Endothelial cell (in vitro differentiated cells): ENCODE measurements around the gene SIAH2. TPM values are rescaled to one million over a fixed set of nuclear protein-coding genes. Genes with fewer than 3 reads are reported as not detected.

Experiments used
- DNase-seq: peaks from one replicate; pipeline ENCODE4 v3.0.0; 2021; ENCODE audit warnings: low spot score
- H3K27ac Mint-ChIP-seq: one replicate; pipeline ENCODE4 v1.8.0; 2021; ENCODE audit warnings: mixed read lengths, inconsistent platforms; ENCODE audit not compliant: unreplicated experiment
- H3K27me3 Mint-ChIP-seq: one replicate; pipeline ENCODE4 v1.8.0; 2021; ENCODE audit warnings: mild to moderate bottlenecking, moderate library complexity, mixed read lengths, inconsistent platforms; ENCODE audit not compliant: unreplicated experiment
- H3K36me3 Mint-ChIP-seq: one replicate; pipeline ENCODE4 v1.8.0; 2021; ENCODE audit warnings: mild to moderate bottlenecking, low read depth, mixed read lengths, inconsistent platforms; ENCODE audit not compliant: unreplicated experiment
- H3K4me1 Mint-ChIP-seq: one replicate; pipeline ENCODE4 v1.8.0; 2021; ENCODE audit warnings: mild to moderate bottlenecking, mixed read lengths, inconsistent platforms; ENCODE audit not compliant: unreplicated experiment
- H3K4me3 Mint-ChIP-seq: one replicate; pipeline ENCODE4 v1.8.0; 2021; ENCODE audit warnings: mild to moderate bottlenecking, mixed read lengths, inconsistent platforms; ENCODE audit not compliant: unreplicated experiment
- H3K9me3 Mint-ChIP-seq: one replicate; pipeline ENCODE4 v1.8.0; 2021; ENCODE audit warnings: mixed read lengths, inconsistent platforms; ENCODE audit not compliant: unreplicated experiment
- total RNA-seq: library from RNA; stranded (reverse); fragmentation: NEBNext Ultra II Directional; extraction: Animal tissue kit (Norgen Biotek cat#: 25700); gene quantifications from one replicate; pipeline ENCODE4 v1.2.1, GENCODE V29; 2021; ENCODE audit not compliant: unreplicated experiment
- TF ChIP-seq, protein P1 (sequence below): fragments of 200-600 bp; sonication (generic); IDR thresholded peaks from one replicate; pipeline ENCODE4 v1.5.0; 2021; ENCODE audit warnings: antibody characterized with exemption; ENCODE audit not compliant: unreplicated experiment

The SIAH2 gene
- total RNA-seq, 1 donor from 2014 or later, result 13.2 TPM

GRCh38 chr3:150765949-150766720 is 3.2 kb upstream of the SIAH2 start:
- Mint-ChIP-seq H3K27me3 (peaks cover 13% of the 10 kb centered on the region), H3K4me3 (no peak overlapping the region), H3K27ac (no peak overlapping the region), H3K9me3 (no peaks in the 10 kb centered on the region), H3K36me3 (no peaks in the 10 kb centered on the region), H3K4me1 (peaks cover 13% of the 10 kb centered on the region)
- TF ChIP-seq, protein P1, sequence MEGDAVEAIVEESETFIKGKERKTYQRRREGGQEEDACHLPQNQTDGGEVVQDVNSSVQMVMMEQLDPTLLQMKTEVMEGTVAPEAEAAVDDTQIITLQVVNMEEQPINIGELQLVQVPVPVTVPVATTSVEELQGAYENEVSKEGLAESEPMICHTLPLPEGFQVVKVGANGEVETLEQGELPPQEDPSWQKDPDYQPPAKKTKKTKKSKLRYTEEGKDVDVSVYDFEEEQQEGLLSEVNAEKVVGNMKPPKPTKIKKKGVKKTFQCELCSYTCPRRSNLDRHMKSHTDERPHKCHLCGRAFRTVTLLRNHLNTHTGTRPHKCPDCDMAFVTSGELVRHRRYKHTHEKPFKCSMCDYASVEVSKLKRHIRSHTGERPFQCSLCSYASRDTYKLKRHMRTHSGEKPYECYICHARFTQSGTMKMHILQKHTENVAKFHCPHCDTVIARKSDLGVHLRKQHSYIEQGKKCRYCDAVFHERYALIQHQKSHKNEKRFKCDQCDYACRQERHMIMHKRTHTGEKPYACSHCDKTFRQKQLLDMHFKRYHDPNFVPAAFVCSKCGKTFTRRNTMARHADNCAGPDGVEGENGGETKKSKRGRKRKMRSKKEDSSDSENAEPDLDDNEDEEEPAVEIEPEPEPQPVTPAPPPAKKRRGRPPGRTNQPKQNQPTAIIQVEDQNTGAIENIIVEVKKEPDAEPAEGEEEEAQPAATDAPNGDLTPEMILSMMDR, result no peak
- no peak for DNase-seq

DNA sequence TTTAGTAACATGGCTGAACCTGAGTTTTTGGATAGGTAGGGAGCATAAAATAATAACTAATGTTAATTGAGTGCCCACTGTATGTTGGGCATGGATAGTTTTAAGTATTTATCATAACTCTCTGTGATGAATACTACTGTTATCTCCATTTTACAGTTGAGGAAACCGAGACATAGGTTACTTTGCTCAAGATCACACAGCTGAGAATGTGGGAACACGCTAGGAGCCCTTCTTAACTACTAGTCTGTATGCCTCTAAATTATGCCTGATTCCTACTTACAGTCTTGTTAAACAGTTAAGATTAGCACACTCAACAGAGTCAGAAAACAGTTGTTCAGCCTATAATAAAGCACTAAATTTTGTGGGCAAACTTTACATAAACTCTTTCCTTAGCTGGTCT is 2.0 kb upstream of the SIAH2 start:
- Mint-ChIP-seq H3K4me1 (peaks cover 19% of the 10 kb centered on the region), H3K36me3 (no peaks in the 10 kb centered on the region), H3K9me3 (no peaks in the 10 kb centered on the region), H3K27ac (no peak overlapping the region), H3K27me3 (peaks cover 13% of the 10 kb centered on the region), H3K4me3 (no peak overlapping the region)
- no peak for DNase-seq
- TF ChIP-seq, protein P1, result no peak

GRCh38 chr3:150764566-150764965 is 1.6 kb upstream of the SIAH2 start:
- peaks cover 19% of the 10 kb centered on the region for H3K4me1 Mint-ChIP-seq
- no peak for DNase-seq
- TF ChIP-seq, protein P1, result no peak
- no peaks in the 10 kb centered on the region for H3K9me3 Mint-ChIP-seq
- H3K4me3 Mint-ChIP-seq, result no peak overlapping the region
- H3K27ac Mint-ChIP-seq, result no peak overlapping the region
- no peaks in the 10 kb centered on the region for H3K36me3 Mint-ChIP-seq
- peaks cover 13% of the 10 kb centered on the region for H3K27me3 Mint-ChIP-seq

DNA sequence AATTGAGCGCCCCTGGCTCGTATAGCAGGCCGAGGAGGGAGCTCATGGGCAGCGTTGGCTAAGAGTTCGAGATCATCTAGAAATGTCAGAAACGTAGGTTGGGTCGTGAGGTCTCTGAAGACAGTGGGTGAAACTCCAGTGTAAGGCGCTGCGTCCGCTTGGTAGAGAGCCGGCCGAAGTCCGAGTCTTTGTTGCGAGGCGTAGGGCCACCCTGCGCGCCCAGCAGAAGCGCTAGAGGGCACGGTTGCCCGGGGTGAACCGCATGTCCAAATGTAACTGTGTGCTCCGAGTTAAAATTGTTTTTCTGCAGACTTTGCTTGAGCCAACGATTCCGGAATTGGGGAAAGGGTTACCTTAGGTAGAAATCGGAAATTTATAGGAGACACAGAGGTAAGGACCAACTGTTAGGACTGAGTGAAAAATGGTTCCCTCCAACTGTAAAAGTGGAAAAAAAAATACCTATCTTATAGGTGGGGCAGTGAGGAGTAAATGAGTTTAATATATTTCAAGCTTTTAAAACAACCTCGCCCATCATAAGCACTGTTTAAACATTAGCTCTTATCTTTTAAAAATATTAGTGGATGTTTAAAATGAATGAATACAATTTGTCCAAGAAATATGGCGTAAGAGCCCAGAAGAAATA is 993 bp upstream of the SIAH2 start:
- H3K9me3 Mint-ChIP-seq, result no peaks in the 10 kb centered on the region
- H3K27ac Mint-ChIP-seq, result peak overlapping the region; percentile 97
- peaks cover 19% of the 10 kb centered on the region for H3K4me1 Mint-ChIP-seq
- TF ChIP-seq, protein P1, result no peak
- no peaks in the 10 kb centered on the region for H3K36me3 Mint-ChIP-seq
- H3K27me3 Mint-ChIP-seq, result peaks cover 11% of the 10 kb centered on the region
- H3K4me3 Mint-ChIP-seq, result peak overlapping the region; percentile 97
- peak; percentile 57 for DNase-seq

- H3K36me3 Mint-ChIP-seq, result no peaks in the 10 kb centered on the region
- TF ChIP-seq, protein P1, result no peak
- no peak overlapping the region for H3K27ac Mint-ChIP-seq
- H3K9me3 Mint-ChIP-seq, result no peaks in the 10 kb centered on the region
- peak overlapping the region; percentile 95 for H3K4me3 Mint-ChIP-seq
- H3K27me3 Mint-ChIP-seq, result peaks cover 11% of the 10 kb centered on the region
- DNase-seq, result no peak
- H3K4me1 Mint-ChIP-seq, result peaks cover 19% of the 10 kb centered on the region
These were observed 277 bp downstream of the SIAH2 start for GRCh38 chr3:150762662-150763121.
